Activated CD4-positive, alpha-beta T cell treated with anti-CD3 and anti-CD28 coated beads for 36 hours (primary cell): ENCODE data around the gene CLEC16A. TPM values are rescaled to one million over a fixed set of nuclear protein-coding genes. Genes with fewer than 3 reads are reported as not detected.
A peak's percentile ranks its signal among the peaks of the same experiment; 100 is the strongest.

Source experiments
- ATAC-seq: fragments of 200-7000 bp; cut with Tn5 transposase; one replicate; pipeline ENCODE4 v1.10.0; 2021; ENCODE audit warnings: mild to moderate bottlenecking, moderate library complexity
- CTCF ChIA-PET: fragments of 350-600 bp; sonication (Branson Sonifier 250); formaldehyde crosslinking; loops from one replicate; lab custom pipeline; 2021; ENCODE audit warnings: antibody characterized with exemption; lab: Charles Lee
- POLR2A ChIA-PET: fragments of 350-600 bp; sonication (Branson Sonifier 250); formaldehyde crosslinking; loops from one replicate; lab custom pipeline; 2021; ENCODE audit warnings: antibody characterized with exemption, inconsistent platforms; lab: Charles Lee
- DNase-seq: peaks from one replicate; pipeline ENCODE4 v3.0.0-alpha.2; 2020
- H3K27ac Mint-ChIP-seq: one replicate; pipeline ENCODE4 v1.8.0; 2021; ENCODE audit warnings: mixed read lengths
- H3K27me3 Mint-ChIP-seq: one replicate; pipeline ENCODE4 v1.8.0; 2021; ENCODE audit warnings: mixed read lengths
- H3K36me3 Mint-ChIP-seq: one replicate; pipeline ENCODE4 v1.8.0; 2021; ENCODE audit warnings: low read depth, mixed read lengths
- H3K4me1 Mint-ChIP-seq: one replicate; pipeline ENCODE4 v1.8.0; 2021; ENCODE audit warnings: mixed read lengths
- H3K4me3 Mint-ChIP-seq: one replicate; pipeline ENCODE4 v1.8.0; 2021; ENCODE audit warnings: mild to moderate bottlenecking, moderate library complexity, mixed read lengths
- H3K9me3 Mint-ChIP-seq: one replicate; pipeline ENCODE4 v1.8.0; 2021; ENCODE audit warnings: low read depth, mixed read lengths
- intact Hi-C, 2 experiments: fragments of 100-400 bp; cut with DNase I in 1 of 2; cut with micrococcal nuclease in 1 of 2; formaldehyde crosslinking; loops; one replicate each; pipeline versions ENCODE4 v1.14.2 to v1.15.1; 2022 to 2024; cut with DNase I, micrococcal nuclease
- total RNA-seq, 2 experiments: library from RNA; stranded (reverse); gene quantifications; one replicate each; pipeline ENCODE4 v1.2.3, GENCODE V29; 2021

The CLEC16A gene
- total RNA-seq, 2 experiments from 2014 or later, result 23.5 to 25.4 TPM

GRCh38 chr16:11060364-11060763 is 116.0 kb downstream of the CLEC16A start:
- intact Hi-C loops, result no loop called here
- H3K36me3 Mint-ChIP-seq, result peaks cover 37% of the 10 kb centered on the region
- H3K27me3 Mint-ChIP-seq, result no peaks in the 10 kb centered on the region
- H3K4me1 Mint-ChIP-seq, result peaks cover 13% of the 10 kb centered on the region
- H3K4me3 Mint-ChIP-seq, result no peak overlapping the region
- no peak for DNase-seq
- ChIA-PET CTCF (interaction anchor here (1.0 kb wide), 1 partner anchor 196 kb away, joined by 3 read pairs; the partner anchor contains the start of gene SOCS1), POLR2A (no interaction called here)
- H3K27ac Mint-ChIP-seq, result no peak overlapping the region
- H3K9me3 Mint-ChIP-seq, result no peaks in the 10 kb centered on the region
- ATAC-seq, result no peak

- Mint-ChIP-seq H3K27ac (no peak overlapping the region), H3K27me3 (no peaks in the 10 kb centered on the region), H3K36me3 (peaks cover 38% of the 10 kb centered on the region), H3K4me1 (peaks cover 12% of the 10 kb centered on the region), H3K4me3 (no peak overlapping the region), H3K9me3 (no peaks in the 10 kb centered on the region)
- no peak for ATAC-seq
- CTCF ChIA-PET, result interaction anchor here (1.0 kb wide), 1 partner anchor 195 kb away, joined by 3 read pairs; the partner anchor contains the start of gene SOCS1
- intact Hi-C loops, result no loop called here
- no peak for DNase-seq
- POLR2A ChIA-PET, result interaction anchor here (0.6 kb wide), 1 partner anchor 209 kb away, joined by 3 read pairs; no protein-coding TSS in a partner anchor
These were observed 116.5 kb downstream of the CLEC16A start for GRCh38 chr16:11060842-11061241.

GRCh38 chr16:11061629-11062270 is 117.4 kb downstream of the CLEC16A start:
- ChIA-PET CTCF (interaction anchor here (1.0 kb wide), 1 partner anchor 194 kb away, joined by 3 read pairs; the partner anchor contains the start of gene SOCS1), POLR2A (interaction anchor here (0.6 kb wide), 1 partner anchor 208 kb away, joined by 3 read pairs; no protein-coding TSS in a partner anchor)
- intact Hi-C loops, result no loop called here
- Mint-ChIP-seq H3K27ac (no peak overlapping the region), H3K27me3 (no peaks in the 10 kb centered on the region), H3K36me3 (peaks cover 37% of the 10 kb centered on the region), H3K9me3 (no peaks in the 10 kb centered on the region), H3K4me1 (peaks cover 6% of the 10 kb centered on the region), H3K4me3 (no peak overlapping the region)
- peak; percentile 52 for ATAC-seq
- DNase-seq, result no peak

DNA sequence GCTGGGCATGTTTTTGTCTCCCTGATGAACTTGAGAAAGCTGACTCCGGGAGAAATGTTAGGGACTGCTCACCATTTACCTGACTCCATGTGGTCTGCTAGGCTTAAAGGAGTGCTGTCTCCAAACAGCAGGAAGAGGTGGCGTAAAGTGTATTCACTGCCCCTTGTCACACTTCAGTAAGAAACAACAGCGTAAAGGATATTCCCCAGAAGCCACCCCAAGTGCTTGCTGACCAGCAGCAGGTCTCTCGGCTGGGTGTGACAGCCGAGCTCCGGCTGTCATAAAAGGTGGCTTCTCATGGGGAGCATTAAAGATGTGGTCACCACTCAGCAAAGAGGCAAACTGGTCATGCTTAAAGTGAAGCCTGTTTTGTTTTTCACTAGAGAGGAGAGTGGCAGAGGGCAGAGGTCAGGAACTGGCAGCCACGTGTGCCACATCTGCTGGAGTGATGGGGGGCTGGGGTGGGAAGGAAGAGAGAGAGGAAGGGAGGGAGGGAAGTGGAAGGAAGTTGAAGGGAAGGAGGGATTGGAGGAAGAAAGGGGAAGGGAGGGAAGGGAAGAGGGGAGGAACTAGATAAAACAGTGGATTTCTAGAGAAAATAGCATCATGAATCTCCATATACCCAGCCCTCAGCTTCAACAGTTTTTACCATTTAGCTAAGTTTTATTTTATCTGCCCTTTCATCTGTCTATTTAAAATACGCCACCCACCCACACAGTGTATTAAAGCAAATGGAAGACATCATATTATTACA is 119.3 kb downstream of the CLEC16A start:
- Mint-ChIP-seq H3K9me3 (no peaks in the 10 kb centered on the region), H3K4me3 (no peak overlapping the region), H3K27me3 (no peaks in the 10 kb centered on the region), H3K36me3 (peaks cover 46% of the 10 kb centered on the region), H3K27ac (no peak overlapping the region), H3K4me1 (peaks cover 7% of the 10 kb centered on the region)
- DNase-seq (no peak), ATAC-seq (no peak)
- ChIA-PET POLR2A (no interaction called here), CTCF (no interaction called here)
- intact Hi-C loops, result no loop called here

- H3K4me3 Mint-ChIP-seq, result no peak overlapping the region
- H3K9me3 Mint-ChIP-seq, result no peaks in the 10 kb centered on the region
- peaks cover 46% of the 10 kb centered on the region for H3K36me3 Mint-ChIP-seq
- no peak overlapping the region for H3K27ac Mint-ChIP-seq
- DNase-seq (no peak), ATAC-seq (no peak)
- peaks cover 7% of the 10 kb centered on the region for H3K4me1 Mint-ChIP-seq
- no peaks in the 10 kb centered on the region for H3K27me3 Mint-ChIP-seq
- ChIA-PET CTCF (interaction anchor here (0.7 to 2.8 kb wide), 2 partner anchors 11 to 944 kb away, joined by 3 to 9 read pairs; no protein-coding TSS in a partner anchor), POLR2A (no interaction called here)
- intact Hi-C loops, result no loop called here
These were observed 119.8 kb downstream of the CLEC16A start for GRCh38 chr16:11064202-11064540.

GRCh38 chr16:11064851-11065250 is 120.5 kb downstream of the CLEC16A start:
- ATAC-seq (no peak), DNase-seq (no peak)
- no peak overlapping the region for H3K4me3 Mint-ChIP-seq
- ChIA-PET POLR2A (interaction anchor here (0.6 kb wide), 1 partner anchor 101 kb away, joined by 3 read pairs; no protein-coding TSS in a partner anchor), CTCF (interaction anchor here (0.7 to 2.8 kb wide), 2 partner anchors 10 to 943 kb away, joined by 3 to 9 read pairs; no protein-coding TSS in a partner anchor)
- peaks cover 46% of the 10 kb centered on the region for H3K36me3 Mint-ChIP-seq
- H3K27ac Mint-ChIP-seq, result no peak overlapping the region
- no peaks in the 10 kb centered on the region for H3K9me3 Mint-ChIP-seq
- intact Hi-C loops, result no loop called here
- peaks cover 7% of the 10 kb centered on the region for H3K4me1 Mint-ChIP-seq
- no peaks in the 10 kb centered on the region for H3K27me3 Mint-ChIP-seq

GRCh38 chr16:11066261-11066870 is 122.0 kb downstream of the CLEC16A start:
- POLR2A ChIA-PET, result no interaction called here
- DNase-seq, result peak; percentile 24
- H3K27me3 Mint-ChIP-seq, result no peaks in the 10 kb centered on the region

DNA sequence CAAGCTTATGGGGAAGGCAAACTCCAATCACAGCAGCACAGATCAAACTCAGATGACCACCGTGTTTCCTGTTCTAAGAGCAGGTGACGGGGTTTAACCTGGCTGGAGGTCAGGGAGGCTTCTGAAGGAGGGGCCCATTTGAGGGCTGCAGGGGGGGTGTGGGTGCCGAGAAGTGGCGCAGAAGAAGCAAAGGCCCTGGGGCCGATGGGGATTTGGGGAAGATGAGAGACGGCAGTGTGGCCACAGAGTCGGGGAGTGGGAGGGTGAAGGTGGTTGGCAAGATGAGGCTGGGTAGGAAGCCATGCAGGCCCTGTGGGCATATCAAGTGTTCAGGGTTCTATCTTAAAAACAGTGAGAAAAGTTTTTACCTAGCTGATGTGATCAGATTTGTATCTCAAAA is 122.9 kb downstream of the CLEC16A start:
- peak overlapping the region; percentile 26 for H3K27ac Mint-ChIP-seq
- no peak for ATAC-seq
- intact Hi-C loops, result no loop called here
- no peaks in the 10 kb centered on the region for H3K27me3 Mint-ChIP-seq
- no peaks in the 10 kb centered on the region for H3K9me3 Mint-ChIP-seq
- CTCF ChIA-PET, result interaction anchor here (1.8 kb wide), 1 partner anchor 12 kb away, joined by 4 read pairs; no protein-coding TSS in a partner anchor
- peaks cover 42% of the 10 kb centered on the region for H3K36me3 Mint-ChIP-seq
- POLR2A ChIA-PET, result no interaction called here
- peaks cover 15% of the 10 kb centered on the region for H3K4me1 Mint-ChIP-seq
- no peak for DNase-seq
- H3K4me3 Mint-ChIP-seq, result no peak overlapping the region

More at GRCh38 chr16:11066261-11066870, 122.0 kb downstream of the CLEC16A start:
- CTCF ChIA-PET, result interaction anchor here (0.6 to 2.8 kb wide), 5 partner anchors 9 to 344 kb away, joined by 3 to 9 read pairs (median 3); no protein-coding TSS in a partner anchor
- Mint-ChIP-seq H3K4me3 (no peak overlapping the region), H3K4me1 (peaks cover 9% of the 10 kb centered on the region), H3K9me3 (no peaks in the 10 kb centered on the region), H3K36me3 (peaks cover 46% of the 10 kb centered on the region), H3K27ac (peak overlapping the region; percentile 58)
- intact Hi-C loops, result no loop called here
- peak; percentile 50 for ATAC-seq

- H3K27ac Mint-ChIP-seq, result no peak overlapping the region
- H3K27me3 Mint-ChIP-seq, result no peaks in the 10 kb centered on the region
- no peaks in the 10 kb centered on the region for H3K9me3 Mint-ChIP-seq
- CTCF ChIA-PET, result interaction anchor here (1.8 kb wide), 1 partner anchor 12 kb away, joined by 4 read pairs; no protein-coding TSS in a partner anchor
- no peak overlapping the region for H3K4me3 Mint-ChIP-seq
- peaks cover 19% of the 10 kb centered on the region for H3K4me1 Mint-ChIP-seq
- DNase-seq (no peak), ATAC-seq (no peak)
- intact Hi-C loops, result no loop called here
- POLR2A ChIA-PET, result no interaction called here
- H3K36me3 Mint-ChIP-seq, result peaks cover 45% of the 10 kb centered on the region
These were observed 123.4 kb downstream of the CLEC16A start for GRCh38 chr16:11067697-11068141.

GRCh38 chr16:11071829-11072228 is 127.5 kb downstream of the CLEC16A start:
- ChIA-PET POLR2A (no interaction called here), CTCF (interaction anchor here (0.7 to 1.3 kb wide), 2 partner anchors 28 to 300 kb away, joined by 3 to 4 read pairs; no protein-coding TSS in a partner anchor)

More at GRCh38 chr16:11071829-11072228, 127.5 kb downstream of the CLEC16A start:
- H3K36me3 Mint-ChIP-seq, result peaks cover 37% of the 10 kb centered on the region
- peak; percentile 10 for ATAC-seq
- H3K27me3 Mint-ChIP-seq, result no peaks in the 10 kb centered on the region
- no peak for DNase-seq
- intact Hi-C loops, result no loop called here
- no peak overlapping the region for H3K4me3 Mint-ChIP-seq
- no peaks in the 10 kb centered on the region for H3K9me3 Mint-ChIP-seq
- peaks cover 55% of the 10 kb centered on the region for H3K4me1 Mint-ChIP-seq
- peak overlapping the region; percentile 35 for H3K27ac Mint-ChIP-seq
